HCT116 (cell line): ENCODE results near the gene ALDH5A1. TPM values are rescaled to one million over a fixed set of nuclear protein-coding genes. Genes with fewer than 3 reads are reported as not detected.

Source experiments
- ATAC-seq: fragments of 200-7000 bp; cut with Tn5 transposase; 2 replicates; pipeline ENCODE4 v1.9.1; 2020; ENCODE audit warnings: mild to moderate bottlenecking, moderate library complexity
- BruUV-seq: library from RNA; stranded (reverse); fragments of 400-500 nt; replicated peaks from 2 replicates; lab custom pipeline; 2021; lab: Mats Ljungman, UMichigan
- CTCF ChIA-PET: fragments of 300-600 bp; sonication (Branson Sonifier 250); formaldehyde crosslinking; loops from one replicate; lab custom pipeline; 2021; ENCODE audit warnings: antibody characterized with exemption; lab: Charles Lee
- POLR2A ChIA-PET: fragments of 300-600, 350-600 bp; sonication (Branson Sonifier 250); formaldehyde crosslinking; loops from one replicate; lab custom pipeline; 2021; ENCODE audit warnings: antibody characterized with exemption; lab: Charles Lee
- RAD21 ChIA-PET, 2 experiments: fragments of 300-600 bp; sonication (Branson Sonifier 250); formaldehyde crosslinking; loops; one replicate each; lab custom pipeline; 2023; ENCODE audit warnings: low total read pairs in 2 of 2; ENCODE audit not compliant: uncharacterized antibody in 2 of 2, unreplicated experiment in 2 of 2, low non-redundant PET in 1 of 2; lab: Charles Lee
- DNase-seq: peaks from one replicate; pipeline ENCODE4 v3.0.0-alpha.2; 2010; ENCODE audit warnings: low read depth, low spot score
- H2AFZ ChIP-seq: fragments of 200-600 bp; shearing (Covaris generic), sonication (generic); 2 replicates; pipeline ENCODE4 v1.6.1; 2017; ENCODE audit warnings: low read depth, mixed run types, mixed read lengths, antibody characterized with exemption, low read length; ENCODE audit not compliant: poor library complexity, severe bottlenecking
- H3K27ac ChIP-seq: 2 replicates; pipeline ENCODE4 v1.5.1; 2012; ENCODE audit warnings: low read depth, low read length
- H3K27me3 ChIP-seq: fragments of 200-600 bp; sonication (generic); 2 replicates; pipeline ENCODE4 v1.6.1; 2016; ENCODE audit warnings: mixed run types, low read length, mixed read lengths; ENCODE audit not compliant: insufficient read depth
- H3K36me3 ChIP-seq, 2 experiments: fragments of 200-500 bp in 1 of 2; fragments of 200-600 bp in 1 of 2; sonication (Bioruptor generic) in 1 of 2; sonication (generic) in 1 of 2; 2 replicates each; pipeline versions ENCODE4 v1.5.1 to v1.6.1; 2014 to 2016; ENCODE audit warnings: low read length in 2 of 2, inconsistent platforms in 1 of 2, mixed read lengths in 1 of 2, mixed run types in 1 of 2; ENCODE audit not compliant: insufficient read depth in 2 of 2, control insufficient read depth in 1 of 2
- H3K4me1 ChIP-seq, 2 experiments: fragments of 200-600 bp in 1 of 2; sonication (generic) in 1 of 2; 2 replicates each; pipeline versions ENCODE4 v1.5.1 to v1.6.1; 2012 to 2017; ENCODE audit warnings: low read length in 2 of 2, inconsistent platforms in 1 of 2, mild to moderate bottlenecking in 1 of 2, mixed read lengths in 1 of 2, mixed run types in 1 of 2, moderate library complexity in 1 of 2; ENCODE audit not compliant: insufficient read depth in 2 of 2, control insufficient read depth in 1 of 2
- H3K4me2 ChIP-seq: fragments of 200-600 bp; sonication (generic); 2 replicates; pipeline ENCODE4 v1.6.1; 2017; ENCODE audit warnings: mixed run types, low read length, mixed read lengths
- H3K4me3 ChIP-seq, 2 experiments: fragments of 200-600 bp in 1 of 2; sonication (generic) in 1 of 2; replicated peaks in 1 of 2; 2 replicates each; pipeline ENCODE4 v1.5.1; 2011 to 2016; ENCODE audit warnings: low read length in 2 of 2, control low read depth in 1 of 2, low read depth in 1 of 2, mild to moderate bottlenecking in 1 of 2, mixed read lengths in 1 of 2, mixed run types in 1 of 2
- H3K79me2 ChIP-seq: fragments of 200-600 bp; sonication (generic); 2 replicates; pipeline ENCODE4 v1.6.1; 2017; ENCODE audit warnings: mild to moderate bottlenecking, mixed run types, low read length, moderate library complexity, mixed read lengths; ENCODE audit not compliant: insufficient read depth
- H3K9ac ChIP-seq: fragments of 200-600 bp; sonication (generic); 2 replicates; pipeline ENCODE4 v1.6.1; 2016; ENCODE audit warnings: low read length, mixed read lengths
- H3K9me2 ChIP-seq: fragments of 200-600 bp; sonication (generic), shearing (Covaris generic); 2 replicates; pipeline ENCODE4 v1.6.1; 2017; ENCODE audit warnings: mixed run types, mild to moderate bottlenecking, moderate library complexity; ENCODE audit not compliant: insufficient read depth
- H3K9me3 ChIP-seq, 2 experiments: fragments of 200-500 bp in 1 of 2; fragments of 200-600 bp in 1 of 2; sonication (Bioruptor generic) in 1 of 2; sonication (generic) in 1 of 2; 2 replicates each; pipeline ENCODE4 v1.6.1; 2014 to 2017; ENCODE audit warnings: low read length in 2 of 2, mixed read lengths in 2 of 2, inconsistent platforms in 1 of 2, low read depth in 1 of 2, mild to moderate bottlenecking in 1 of 2, mixed run types in 1 of 2, moderate library complexity in 1 of 2; ENCODE audit not compliant: control insufficient read depth in 1 of 2, insufficient read depth in 1 of 2
- H4K20me1 ChIP-seq: fragments of 200-600 bp; sonication (generic), shearing (Covaris generic); 2 replicates; pipeline ENCODE4 v1.6.1; 2017; ENCODE audit warnings: mixed run types, mild to moderate bottlenecking, moderate library complexity; ENCODE audit not compliant: insufficient read depth
- CBX3 ChIP-seq: IDR thresholded peaks from 2 replicates; pipeline ENCODE4 v1.6.1; 2012; ENCODE audit warnings: low read depth
- CTCF ChIP-seq, 3 experiments: fragments of 200-600 bp in 1 of 3; sonication (generic) in 1 of 3; IDR thresholded peaks in 2 of 3; conservative IDR thresholded peaks in 1 of 3; 2 replicates each; pipeline ENCODE4 v1.5.1; 2012 to 2017; ENCODE audit warnings: low read depth in 2 of 3, low read length in 2 of 3, antibody characterized with exemption in 1 of 3, borderline replicate concordance in 1 of 3, control low read depth in 1 of 3, mild to moderate bottlenecking in 1 of 3, mixed read lengths in 1 of 3, mixed run types in 1 of 3, moderate library complexity in 1 of 3; ENCODE audit not compliant: insufficient read depth in 1 of 3
- EGR1 ChIP-seq: IDR thresholded peaks from 2 replicates; pipeline ENCODE4 v1.6.1; 2012; ENCODE audit warnings: low read depth
- ELF1 ChIP-seq: IDR thresholded peaks from 2 replicates; pipeline ENCODE4 v1.6.1; 2012; ENCODE audit warnings: low read depth, borderline replicate concordance
- EZH2 ChIP-seq: fragments of 200-600 bp; sonication (generic); IDR thresholded peaks from 2 replicates; pipeline ENCODE4 v1.6.1; 2017; ENCODE audit warnings: antibody characterized with exemption, mixed run types
- EZH2phosphoT487 ChIP-seq: fragments of 200-600 bp; IDR thresholded peaks from 2 replicates; pipeline ENCODE4 v1.6.1; 2018; ENCODE audit warnings: antibody characterized with exemption, borderline replicate concordance
- FOSL1 ChIP-seq: IDR thresholded peaks from 2 replicates; pipeline ENCODE4 v1.6.1; 2012; ENCODE audit warnings: low read depth
- JUND ChIP-seq: IDR thresholded peaks from 2 replicates; pipeline ENCODE4 v1.6.1; 2012
- RAD21 ChIP-seq: IDR thresholded peaks from 2 replicates; pipeline ENCODE4 v1.6.1; 2012; ENCODE audit warnings: low read depth, mild to moderate bottlenecking
- SRF ChIP-seq: IDR thresholded peaks from 2 replicates; pipeline ENCODE4 v1.6.1; 2012; ENCODE audit warnings: low read depth
- TCF7L2 ChIP-seq: IDR thresholded peaks from 2 replicates; pipeline ENCODE4 v1.7.0; 2011; ENCODE audit warnings: borderline replicate concordance, inconsistent platforms; ENCODE audit not compliant: insufficient read depth, insufficient read length; ENCODE audit errors: extremely low read depth
- YY1 ChIP-seq: IDR thresholded peaks from 2 replicates; pipeline ENCODE4 v1.6.1; 2011; ENCODE audit warnings: low read length, low read depth, moderate library complexity, mild to moderate bottlenecking; ENCODE audit not compliant: insufficient replicate concordance; ENCODE audit errors: extremely low read depth
- ZBTB33 ChIP-seq: IDR thresholded peaks from 2 replicates; pipeline ENCODE4 v1.6.1; 2011; ENCODE audit warnings: mild to moderate bottlenecking, low read length, moderate library complexity; ENCODE audit not compliant: insufficient replicate concordance; ENCODE audit errors: extremely low read depth
- ZFX ChIP-seq: fragments of 450-650 bp; IDR thresholded peaks from 2 replicates; pipeline ENCODE4 v1.6.1; 2017
- ZNF274 ChIP-seq: fragments of 200-500 bp; sonication (Bioruptor generic); IDR thresholded peaks from 2 replicates; pipeline ENCODE4 v1.6.1; 2014; ENCODE audit warnings: mild to moderate bottlenecking, low read depth, low read length, inconsistent platforms
- intact Hi-C: fragments of 100-400 bp; cut with micrococcal nuclease; formaldehyde crosslinking; loops from 2 replicates; pipeline ENCODE4 v1.10.0; 2022
- total RNA-seq: library from RNA; stranded (reverse); gene quantifications from one replicate; pipeline ENCODE4 v1.2.1, GENCODE V29; 2021; ENCODE audit not compliant: unreplicated experiment
- TF ChIP-seq, protein P1 (sequence below): IDR thresholded peaks from 2 replicates; pipeline ENCODE4 v1.6.1; 2012

ALDH5A1 gene
- total RNA-seq, 1 experiment from 2014 or later = 10.0 TPM

GRCh38 chr6:24445704-24446103 is 49.1 kb upstream of the ALDH5A1 start (continued):
- TF ChIP-seq CTCF (IDR thresholded peaks at IDR 0.05 in 2 of 3, conservative IDR thresholded peaks at IDR 0.05 in 1 of 3; ENCODE audit: borderline replicate concordance in 1 of 3, insufficient read depth in 1 of 3, low read depth in 2 of 3, low read length in 2 of 3) (no peak), ELF1 (no peak), RAD21 (no peak), ZNF274 (no peak), EGR1 (no peak), SRF (no peak), FOSL1 (no peak)
- TF ChIP-seq, protein P1, sequence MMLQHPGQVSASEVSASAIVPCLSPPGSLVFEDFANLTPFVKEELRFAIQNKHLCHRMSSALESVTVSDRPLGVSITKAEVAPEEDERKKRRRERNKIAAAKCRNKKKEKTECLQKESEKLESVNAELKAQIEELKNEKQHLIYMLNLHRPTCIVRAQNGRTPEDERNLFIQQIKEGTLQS = no peak
- TF ChIP-seq, all 23 proteins: peak for 0

DNA sequence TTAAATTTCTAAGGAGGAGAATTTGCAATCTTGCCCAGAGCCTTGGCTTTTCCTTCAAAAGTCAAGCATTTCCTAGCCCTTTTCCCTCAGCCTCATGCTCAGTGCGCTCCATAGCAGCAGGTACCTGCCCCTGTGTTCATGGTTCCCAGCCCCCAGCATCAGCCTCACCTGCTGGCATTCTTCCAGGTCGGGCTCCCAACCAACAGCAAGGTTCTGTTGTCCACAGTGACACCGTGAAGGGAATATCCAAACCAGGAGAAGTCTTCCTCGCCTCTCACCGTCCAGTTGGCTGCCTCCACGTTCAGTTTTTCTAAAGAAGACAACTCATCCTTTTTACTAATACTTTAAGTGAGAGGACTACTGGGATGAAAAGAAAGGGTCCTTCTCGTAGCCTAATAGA is 48.1 kb upstream of the ALDH5A1 start:
- H3K4me3 ChIP-seq = no peak overlapping the region
- ATAC-seq = no peak
- no peaks in the 10 kb centered on the region for H3K79me2 ChIP-seq
- ChIA-PET CTCF (no interaction called here), POLR2A (no interaction called here)
- no peak overlapping the region for H3K9ac ChIP-seq
- no peak for DNase-seq
- no peaks in the 10 kb centered on the region for H3K27me3 ChIP-seq
- no peaks in the 10 kb centered on the region for H3K4me1 ChIP-seq
- no peaks in the 10 kb centered on the region for H3K9me3 ChIP-seq
- H3K4me2 ChIP-seq = no peak overlapping the region
- no peak overlapping the region for H2AFZ ChIP-seq
- H3K27ac ChIP-seq = no peak overlapping the region
- TF ChIP-seq YY1 (no peak), JUND (no peak), RAD21 (no peak), ZNF274 (no peak), EZH2phosphoT487 (no peak), CBX3 (no peak), FOSL1 (no peak), EZH2 (no peak), ZBTB33 (no peak), TCF7L2 (no peak), ZFX (no peak)
- TF ChIP-seq, protein P1 = no peak
- TF ChIP-seq, all 23 proteins: peak for 0
- Histone ChIP-seq H3K9me2 (no peaks in the 10 kb centered on the region), H4K20me1 (no peaks in the 10 kb centered on the region), H3K36me3 (no peaks in the 10 kb centered on the region)
- no TSS peak for BruUV-seq
- intact Hi-C loops = no loop called here
- RAD21 ChIA-PET = no interaction called here
